Ureter (tissue), 1 donor: ENCODE measurements around the gene CTBP1. TPM values are rescaled to one million over a fixed set of nuclear protein-coding genes. Genes with fewer than 3 reads are reported as not detected.
A peak's percentile ranks its signal among the peaks of the same experiment; 100 is the strongest.

Source experiments
- DNase-seq: peaks from one replicate; pipeline ENCODE4 v3.0.0-alpha.2; 2020; ENCODE audit warnings: low spot score
- total RNA-seq: library from RNA; stranded (reverse); gene quantifications from one replicate; pipeline ENCODE4 v1.2.4, GENCODE V29; 2023
- donor health status: DM: yes; HTN: yes; CAD: no.

Gene CTBP1
- total RNA-seq, 1 donor from 2014 or later, result 171 TPM

DNA sequence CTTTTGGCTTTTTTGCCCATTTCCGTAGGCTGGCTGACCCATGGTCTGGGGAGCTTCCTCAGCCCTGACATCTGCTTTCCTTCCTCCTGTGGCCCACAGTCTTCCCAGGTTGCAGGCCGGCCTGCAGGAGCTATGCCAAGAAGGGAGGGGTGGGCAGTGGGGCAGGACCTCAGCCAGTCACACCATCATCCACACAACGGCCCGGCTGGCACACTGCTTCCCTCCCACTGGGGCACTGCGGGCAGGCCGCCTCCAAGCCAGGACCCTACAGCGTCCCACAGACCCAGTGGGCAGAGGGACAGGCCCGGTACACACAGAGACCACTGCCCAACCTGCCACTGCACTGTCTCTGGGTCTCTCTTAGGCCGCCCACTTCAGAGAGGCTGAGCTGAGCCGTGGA is 38.0 kb downstream of the CTBP1 start:
- no peak for DNase-seq

DNA sequence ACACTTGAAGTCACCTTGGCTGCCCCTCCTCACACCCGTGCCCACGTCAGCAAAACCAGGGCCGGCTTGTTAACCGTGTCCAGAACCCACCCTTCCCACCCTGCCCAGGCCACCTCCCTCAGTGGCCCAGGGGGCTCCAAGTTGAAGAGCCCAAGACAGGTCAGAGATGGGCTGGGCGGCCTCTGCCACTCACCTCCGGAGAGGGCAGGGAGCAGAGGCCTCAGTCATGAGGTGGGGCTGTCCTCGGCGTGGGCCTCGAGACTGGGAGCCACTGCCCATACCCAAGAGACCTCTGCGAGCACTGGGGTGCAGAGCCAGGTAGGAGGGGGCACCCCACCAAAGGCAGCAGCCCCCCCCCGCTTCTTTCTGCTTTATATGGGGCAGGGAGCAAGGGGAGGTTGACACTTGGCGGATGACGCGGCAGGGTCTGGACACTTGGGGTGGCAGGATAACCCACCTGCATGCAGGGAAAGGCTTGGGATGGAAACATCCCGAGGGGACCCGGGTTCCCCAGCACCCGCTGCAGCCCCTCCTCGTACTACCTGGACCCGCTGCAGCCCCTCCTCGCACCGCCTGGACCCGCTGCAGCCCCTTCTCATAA is 38.6 kb downstream of the CTBP1 start:
- no peak for DNase-seq

DNA sequence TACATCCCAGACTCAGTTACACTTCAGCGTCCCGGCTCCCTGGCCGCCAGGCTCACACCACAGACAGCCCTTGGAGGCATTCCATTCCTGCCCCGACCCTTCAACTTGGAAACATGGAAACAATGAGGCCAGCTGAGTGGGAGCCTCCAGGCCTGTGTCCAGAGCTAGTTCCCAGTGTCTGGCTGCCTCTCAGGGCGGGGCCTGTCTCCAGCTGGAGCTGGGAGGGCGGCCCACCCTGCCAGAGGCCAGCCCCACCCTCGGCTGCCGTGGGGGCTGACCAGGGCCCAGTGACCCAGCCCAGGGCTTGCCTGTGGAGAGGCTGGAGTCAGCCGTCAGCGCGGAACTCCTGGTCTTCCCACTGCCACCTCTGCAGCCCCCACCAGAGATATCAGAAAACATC is 39.1 kb downstream of the CTBP1 start:
- peak; percentile 78 for DNase-seq

DNA sequence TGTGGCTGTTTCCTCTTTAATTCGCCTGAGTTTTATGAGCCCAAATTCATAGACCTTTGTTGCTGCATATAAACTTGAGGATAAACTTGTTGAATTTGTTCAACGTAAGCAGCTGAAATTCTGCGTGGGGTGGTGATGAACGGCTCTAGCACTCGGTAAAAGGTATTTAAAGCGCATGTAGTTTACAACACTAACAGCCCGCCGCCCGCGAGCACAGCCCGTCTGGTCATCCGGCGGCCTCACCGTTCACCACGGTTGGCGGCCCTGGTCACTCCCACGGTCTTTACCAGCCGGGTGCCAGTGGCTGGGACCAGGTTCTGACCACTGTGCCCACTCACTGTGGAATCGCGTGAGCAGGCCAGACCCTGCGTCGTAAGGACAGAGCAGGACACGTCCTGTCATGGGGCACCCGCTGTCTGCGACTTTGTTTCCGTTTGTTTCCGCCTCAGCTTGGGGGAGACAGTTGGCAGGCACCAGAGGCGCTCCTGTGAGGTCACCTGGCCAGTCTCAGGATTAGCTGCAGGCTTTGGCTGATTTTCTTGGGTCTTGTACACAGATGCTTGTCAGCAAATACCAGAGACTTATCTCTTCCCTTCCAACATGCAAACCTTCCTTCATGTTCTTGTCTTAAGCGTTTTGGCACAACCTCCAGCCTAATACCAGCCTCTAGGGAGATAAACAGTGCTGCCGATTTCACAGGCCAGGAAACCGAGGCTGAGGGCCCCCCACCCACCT is 39.8 kb downstream of the CTBP1 start:
- no peak for DNase-seq

DNA sequence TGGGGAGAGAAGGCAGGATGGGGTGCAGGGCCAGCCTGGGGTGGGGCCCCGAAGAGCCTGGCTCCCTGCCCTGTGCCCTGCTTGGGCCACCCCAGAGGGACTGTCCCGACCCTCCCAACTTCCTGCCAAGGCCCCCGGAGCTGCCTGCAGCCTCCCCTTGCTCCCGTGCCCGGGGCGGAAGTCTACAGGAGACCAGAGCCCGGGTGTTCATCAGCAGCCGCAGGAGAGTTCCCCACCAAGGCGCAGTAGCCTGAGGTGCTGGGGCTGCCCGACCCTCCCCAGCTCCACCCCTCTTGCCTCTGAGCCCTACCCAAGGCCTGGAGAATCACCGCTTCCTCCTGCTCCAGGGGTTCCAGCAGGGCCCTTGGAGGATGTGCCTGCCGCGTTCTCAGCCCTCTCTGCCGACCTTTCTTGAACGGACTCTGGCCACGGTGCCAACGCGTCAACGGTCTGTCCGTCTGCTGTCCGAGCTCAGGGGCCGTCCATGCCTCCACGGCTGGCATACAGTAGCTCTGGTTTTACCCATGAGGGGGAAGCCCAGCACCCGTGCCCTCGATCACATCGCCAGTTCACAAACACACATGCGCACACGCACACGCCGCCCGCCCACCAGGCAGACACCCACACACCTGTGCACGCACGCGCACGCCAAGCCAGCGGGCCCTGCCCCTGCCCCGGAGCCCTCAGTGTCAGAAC is 40.5 kb downstream of the CTBP1 start:
- peak; percentile 42 for DNase-seq

DNA sequence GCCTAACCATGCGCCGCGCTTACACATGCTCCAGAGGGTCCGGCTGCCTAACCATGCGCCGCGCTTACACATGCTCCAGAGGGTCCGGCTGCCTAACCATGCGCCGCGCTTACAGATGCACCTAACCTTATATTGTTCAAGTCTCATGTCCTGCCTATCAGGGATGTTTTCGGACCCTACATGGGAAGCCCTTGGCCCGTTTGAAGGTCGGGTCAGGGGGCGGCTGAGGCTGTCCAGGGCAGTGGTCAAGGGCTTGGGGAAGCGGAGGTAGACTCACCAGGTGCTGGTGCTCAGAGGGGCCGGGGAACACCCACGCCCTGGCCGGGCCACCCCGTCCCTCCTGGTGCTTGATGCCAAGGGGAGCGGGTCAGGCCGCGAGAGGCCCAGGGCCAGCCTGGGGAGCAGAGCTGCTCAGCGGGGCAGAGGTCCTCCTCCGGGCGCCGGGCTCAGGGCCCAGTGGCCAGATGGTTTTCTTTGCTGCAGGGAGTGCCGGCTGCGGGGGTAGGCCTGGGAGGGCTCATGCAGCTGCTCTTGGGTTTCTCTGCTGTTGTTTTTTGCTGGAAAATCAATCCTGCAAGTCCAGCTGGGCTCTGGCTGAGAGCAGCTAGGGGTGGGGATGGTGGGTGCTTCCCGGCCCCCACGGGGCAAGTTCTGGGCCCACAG is 41.2 kb downstream of the CTBP1 start:
- peak; percentile 64 for DNase-seq

DNA sequence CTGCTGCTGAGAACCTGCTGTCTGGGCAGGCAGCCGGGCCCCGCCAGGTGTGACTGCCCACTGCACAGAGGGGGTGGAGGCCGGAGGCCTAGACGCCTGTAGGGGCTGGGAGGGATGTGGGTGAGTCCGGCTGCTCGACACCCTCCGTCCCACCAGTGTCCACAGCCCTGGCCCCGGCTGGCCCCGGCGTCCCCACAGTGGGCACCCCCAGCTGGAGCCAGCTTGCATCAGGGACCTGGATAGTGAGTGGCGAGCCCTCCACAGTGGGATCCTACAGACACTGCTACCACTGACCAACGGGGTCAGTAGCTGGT is 41.8 kb downstream of the CTBP1 start:
- peak; percentile 38 for DNase-seq

DNA sequence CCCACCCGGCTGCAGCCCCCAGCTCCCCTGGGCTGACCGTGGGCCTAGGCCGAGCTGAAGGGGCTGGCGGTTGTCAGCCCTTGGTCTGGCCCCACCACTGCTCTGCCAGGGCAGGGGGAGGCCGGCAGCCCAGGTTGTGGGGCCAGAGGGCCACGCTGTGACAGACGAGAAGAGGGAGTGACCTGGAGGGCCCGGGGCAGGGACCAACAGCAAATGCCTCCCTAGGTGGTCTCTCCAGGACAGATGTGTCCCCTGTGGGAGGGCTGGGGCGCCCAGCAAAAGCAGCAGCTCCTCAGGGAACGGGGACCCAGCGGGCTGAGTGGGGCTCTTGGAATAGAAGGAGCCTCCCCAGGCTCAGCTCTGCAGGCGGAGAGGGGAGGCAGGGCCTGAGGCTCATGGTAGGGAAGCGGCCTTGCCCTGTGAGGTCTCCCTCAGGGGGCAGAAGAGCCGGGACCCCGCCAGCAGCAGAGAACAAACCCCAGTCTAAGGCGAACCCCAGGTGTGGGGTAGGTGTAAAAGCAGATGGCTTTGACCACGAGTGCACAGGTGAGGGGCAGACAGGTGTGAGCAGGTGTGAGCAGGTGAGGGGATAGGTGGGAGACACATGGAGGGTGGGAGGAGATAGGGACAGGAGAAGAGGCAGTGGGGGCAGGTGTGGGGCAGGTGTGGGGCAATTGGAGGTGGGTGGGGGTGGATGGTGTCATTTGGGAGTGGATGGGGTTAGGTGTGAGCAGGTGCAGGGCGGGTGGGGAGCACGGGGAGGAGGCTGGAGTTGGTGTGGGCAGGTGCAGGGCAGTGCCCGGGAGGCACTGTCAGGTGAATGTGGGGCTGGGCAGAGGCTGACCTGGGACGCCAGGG is 42.4 kb downstream of the CTBP1 start:
- DNase-seq, result peak; percentile 40

DNA sequence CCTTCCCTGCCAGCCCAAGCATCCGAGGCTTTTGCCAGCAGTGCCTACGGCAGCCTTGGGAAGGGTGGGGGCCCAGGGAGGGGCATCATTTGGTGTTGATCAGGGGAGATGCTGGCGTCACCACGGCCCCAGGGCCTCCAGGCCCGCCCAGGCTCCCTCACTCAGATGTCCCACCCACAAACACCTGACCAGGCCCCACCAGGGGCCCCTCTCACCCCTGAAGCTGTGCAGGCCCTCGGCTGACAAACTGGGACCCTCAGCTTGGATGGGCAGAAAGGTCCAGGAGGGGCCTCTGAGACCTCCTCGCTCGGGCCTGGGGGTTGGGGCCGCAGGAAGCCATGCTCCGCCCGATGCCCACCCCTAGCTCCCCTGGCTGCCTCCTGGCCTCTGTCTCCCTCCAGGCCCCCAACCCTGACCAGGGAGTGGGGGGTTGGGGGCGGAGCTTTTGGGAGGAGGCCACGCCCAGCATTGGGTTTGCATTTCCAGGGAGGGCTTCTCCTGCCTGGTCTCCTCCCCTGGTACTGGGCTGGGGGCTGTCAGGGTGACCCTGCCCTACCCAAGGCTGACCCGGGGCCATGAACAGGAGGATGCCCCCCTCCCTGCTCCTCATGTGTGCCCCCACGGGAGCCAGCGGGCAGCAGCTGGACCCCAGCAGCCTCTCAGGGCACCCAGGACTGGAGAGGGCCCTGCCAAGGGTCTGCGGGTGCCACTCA is 43.2 kb downstream of the CTBP1 start:
- DNase-seq, result peak; percentile 34

DNA sequence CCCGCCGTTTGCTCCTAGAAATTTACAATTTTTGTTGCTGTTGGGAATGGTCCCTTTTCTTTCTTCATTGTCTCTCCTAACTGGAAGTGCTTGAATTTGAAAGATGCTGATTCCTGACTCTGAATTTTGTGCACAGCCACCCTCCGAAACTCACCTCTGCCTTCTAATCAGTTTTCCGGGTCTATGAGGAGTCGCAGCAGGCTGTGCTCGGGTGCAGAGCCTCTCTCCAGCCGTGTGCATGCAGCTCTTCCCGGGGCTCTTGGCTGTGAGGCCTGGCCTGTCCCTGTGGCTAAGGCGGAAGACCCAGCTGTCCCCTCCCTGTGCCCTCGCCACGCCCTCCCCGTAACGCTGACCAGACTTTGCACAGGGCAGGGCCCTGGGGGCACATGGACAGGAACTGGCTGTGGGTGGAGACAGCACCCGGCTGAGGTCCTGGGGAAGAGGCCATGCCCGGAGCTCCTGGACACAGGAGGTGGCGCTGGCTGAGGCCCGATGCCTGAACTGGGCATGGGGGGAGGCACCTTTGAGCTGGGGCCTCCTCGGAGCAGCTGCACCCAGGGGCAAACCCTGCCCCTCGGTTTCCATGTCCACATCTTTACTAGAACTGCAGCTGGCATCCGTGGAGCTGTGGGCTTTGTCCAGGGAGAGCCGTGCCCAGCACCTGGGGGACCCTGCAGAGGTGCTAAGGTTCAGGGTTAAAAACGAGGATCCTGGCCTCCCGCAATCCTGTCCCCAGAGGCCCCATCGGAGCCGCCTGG is 43.9 kb downstream of the CTBP1 start:
- no peak for DNase-seq

DNA sequence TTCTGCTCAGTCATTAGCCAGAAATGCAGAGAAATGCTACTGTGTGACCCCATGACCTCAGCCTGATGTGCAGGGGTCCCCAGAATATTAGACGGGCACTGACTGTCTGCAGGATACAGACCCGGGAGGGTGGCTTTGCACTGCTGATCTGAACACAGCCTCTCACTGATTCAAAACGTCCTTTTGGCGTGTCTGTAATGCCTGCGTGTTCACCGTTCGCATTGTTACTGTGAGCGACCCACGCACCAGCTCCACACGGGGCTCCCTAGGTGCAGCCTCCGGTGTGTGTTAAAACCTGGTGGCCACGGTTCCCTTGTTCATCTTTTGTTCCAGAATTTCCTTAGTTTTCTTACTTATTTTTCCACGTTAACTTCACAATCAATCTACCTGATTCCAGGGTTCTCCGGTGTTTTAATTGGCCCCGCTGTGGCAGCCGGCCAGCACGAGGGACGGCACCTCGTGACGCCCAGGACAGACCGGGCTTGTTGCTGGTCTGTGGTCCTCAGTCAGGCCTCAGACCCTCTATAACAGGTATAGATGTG is 44.6 kb downstream of the CTBP1 start:
- no peak for DNase-seq

DNA sequence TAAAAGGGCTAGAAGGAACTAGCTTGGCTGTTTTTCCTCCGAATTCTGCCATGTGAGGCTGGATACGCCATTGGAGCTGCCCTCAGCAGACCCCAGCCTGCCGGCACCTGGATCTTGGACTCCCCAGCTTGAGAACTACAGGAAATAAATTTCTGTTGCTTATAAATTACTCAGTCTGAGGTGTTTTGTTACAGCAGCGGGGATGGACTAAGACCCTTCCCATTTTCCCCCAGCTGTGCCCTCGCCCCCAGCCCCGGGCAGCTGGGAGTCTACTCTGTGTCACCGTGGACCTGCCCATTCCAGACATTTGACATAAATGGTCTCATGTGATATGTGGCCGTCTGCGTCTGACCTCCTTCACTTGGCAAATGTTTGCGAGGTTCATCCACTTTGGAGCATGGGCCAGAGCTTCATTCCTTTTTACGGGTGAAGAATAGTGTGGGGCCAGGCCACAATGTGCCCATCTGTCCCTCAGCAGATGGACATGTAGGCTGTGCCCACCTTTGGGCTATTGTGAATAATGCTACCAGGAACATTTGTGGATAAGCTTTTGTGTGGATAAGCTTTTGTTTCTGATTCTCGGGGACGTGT is 45.8 kb downstream of the CTBP1 start:
- no peak for DNase-seq

DNA sequence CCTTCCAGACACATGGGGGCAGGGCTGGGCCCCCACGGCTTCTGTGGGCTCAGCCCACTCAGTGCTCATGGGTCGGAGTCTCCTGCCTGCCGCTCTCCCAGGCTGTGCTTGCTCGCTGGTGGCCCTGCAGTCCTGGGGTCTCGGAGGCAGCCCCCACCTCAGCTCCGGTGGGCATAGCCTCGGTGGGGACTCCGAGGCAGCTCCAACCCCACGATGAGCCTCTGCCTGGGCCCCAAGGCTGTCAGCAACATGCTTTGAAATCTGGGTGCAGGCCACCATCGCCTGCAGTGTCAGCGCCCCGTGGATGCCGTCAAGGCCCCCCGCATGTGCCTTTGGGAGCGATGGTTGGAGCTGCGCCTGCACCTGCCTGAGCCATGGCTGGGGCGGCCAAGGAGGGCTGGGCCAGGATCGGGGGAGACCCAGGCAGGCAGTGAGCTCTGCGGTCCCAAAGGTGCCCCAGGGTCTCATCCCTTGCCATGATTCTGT is 46.4 kb downstream of the CTBP1 start:
- DNase-seq, result no peak

DNA sequence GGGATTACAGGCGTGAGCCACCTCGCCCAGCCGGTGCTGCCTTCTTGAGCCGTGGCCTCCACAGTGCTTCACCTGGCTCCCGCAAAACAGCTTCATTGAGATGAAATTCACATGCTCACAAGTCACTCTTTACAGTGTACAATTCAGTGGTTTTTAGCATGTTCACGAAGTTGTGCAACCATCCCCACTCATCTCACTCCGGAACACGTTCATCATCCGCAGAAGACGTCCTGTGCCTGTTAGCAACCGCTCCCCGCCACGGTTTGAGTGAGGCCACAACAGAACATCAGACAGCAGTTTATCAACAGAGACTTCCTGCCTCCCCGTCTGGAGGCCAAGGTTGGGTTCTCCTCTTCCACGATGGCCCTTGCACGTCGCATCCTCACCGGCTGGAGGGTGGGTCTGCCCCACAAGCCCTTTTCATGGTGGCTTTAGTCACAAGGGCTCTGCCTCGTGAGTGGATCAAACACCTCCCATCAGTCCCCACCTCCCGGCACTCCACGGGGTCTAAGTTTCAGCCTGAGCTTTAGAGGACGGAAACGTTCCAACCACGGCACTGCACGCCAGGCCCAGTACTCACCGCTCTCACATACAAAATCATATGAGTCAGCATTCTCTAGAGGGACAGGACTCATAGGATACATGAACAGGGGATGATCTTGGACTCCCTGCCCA is 46.9 kb downstream of the CTBP1 start:
- DNase-seq, result peak; percentile 77

DNA sequence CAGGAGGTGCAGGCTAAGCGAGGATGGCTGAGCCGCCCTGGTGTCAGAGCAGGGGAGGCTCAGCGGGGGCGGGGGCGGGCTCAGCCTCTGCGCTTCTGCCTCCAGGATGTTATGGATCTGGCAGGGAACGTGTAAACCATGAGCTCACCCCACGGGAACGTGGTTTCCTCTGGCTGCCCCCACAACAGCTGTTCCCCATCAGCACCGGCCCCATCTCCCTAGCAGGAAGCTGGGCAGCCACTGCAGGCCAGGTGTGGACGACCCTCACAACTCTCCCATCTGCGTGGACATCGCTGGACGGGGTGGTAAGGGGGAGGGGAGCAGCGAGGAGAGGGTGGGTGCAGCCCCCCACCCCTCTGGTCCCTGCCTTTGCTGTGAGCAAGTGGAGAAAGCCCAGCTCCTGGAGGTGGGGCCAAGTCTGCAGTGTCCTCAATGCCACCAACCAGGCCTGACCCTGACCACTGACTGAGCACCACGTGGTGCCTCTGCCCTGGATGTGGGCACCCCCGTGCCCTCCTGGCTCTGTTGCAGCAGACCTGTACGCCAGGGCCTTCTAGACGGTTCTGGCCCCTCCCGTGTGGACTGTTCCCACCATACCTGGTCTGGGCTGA is 48.4 kb downstream of the CTBP1 start:
- peak; percentile 78 for DNase-seq

DNA sequence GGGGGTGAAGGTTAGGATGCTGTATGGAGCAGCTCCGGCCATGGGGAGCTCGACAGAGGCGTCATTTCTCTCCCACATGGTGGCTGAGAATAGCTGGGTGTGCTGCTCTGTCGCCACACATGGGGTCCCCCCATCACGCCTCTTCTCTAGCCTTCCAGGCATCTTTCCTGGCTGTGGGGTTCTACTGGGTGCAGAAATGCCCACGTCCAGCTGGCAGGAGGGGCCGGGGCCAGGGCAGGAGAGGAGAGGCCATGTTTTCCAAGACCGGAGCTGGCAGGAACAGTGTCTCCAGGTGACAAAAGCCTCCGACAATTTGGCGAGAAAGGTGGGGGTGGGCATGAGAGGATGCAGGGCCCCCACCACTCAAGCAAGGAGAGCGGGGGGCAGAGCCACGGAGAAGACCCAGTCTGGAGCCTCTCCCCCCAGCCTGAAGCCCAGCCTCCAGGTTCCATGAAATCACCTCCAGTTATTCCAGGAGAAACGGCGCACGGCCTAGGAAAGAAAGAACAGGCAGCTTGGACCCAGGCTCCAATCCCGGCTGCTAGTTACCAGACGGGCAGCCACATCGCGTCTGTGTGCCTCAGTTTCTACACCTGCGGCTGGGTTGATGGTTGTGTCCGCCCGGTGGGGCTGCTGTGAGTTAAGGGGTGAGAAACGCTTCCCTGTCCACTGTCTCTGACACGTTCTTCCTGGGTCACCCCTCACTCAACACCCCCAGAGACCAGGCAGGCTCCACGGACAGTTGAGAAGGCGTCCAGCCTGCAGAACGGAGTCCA is 49.2 kb downstream of the CTBP1 start:
- peak; percentile 40 for DNase-seq

DNA sequence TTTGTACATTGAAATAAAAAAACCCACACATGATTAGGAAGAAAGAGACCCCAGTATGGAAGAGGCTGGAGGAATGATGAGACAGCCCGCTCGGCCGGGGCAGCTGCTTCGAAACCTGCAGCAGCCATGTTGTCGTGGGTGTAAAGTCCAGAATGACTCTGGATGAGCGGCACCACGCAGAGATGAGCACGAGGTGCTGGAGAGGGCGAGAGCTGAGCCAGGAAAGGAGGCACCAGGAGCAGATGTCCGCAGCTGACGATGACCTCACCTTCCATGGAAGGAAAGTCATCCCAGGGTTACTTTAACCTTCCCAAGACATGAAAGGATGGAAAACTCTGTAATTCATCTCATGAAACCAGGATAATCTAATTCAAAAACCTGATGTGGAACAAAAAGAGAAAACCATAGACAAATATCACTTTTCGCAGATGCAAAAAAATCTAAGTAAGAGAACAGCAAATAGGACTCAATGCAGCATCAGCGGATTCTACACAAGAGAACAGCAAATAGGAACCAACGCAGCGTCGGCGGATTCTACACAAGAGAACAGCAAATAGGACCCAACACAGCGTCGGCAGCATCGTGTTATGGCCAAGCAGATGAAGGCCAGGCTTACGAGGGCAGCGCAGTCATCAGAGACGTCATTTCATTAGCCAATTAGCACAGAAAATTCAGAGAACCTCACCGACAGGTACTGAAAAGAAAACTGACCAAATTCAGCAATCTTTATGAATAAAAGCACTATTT is 50.7 kb downstream of the CTBP1 start:
- DNase-seq, result no peak
